OCI-LY7 (cell line): Measurements from ENCODE around the gene XYLT1. TPM values are rescaled to one million over a fixed set of nuclear protein-coding genes. Genes with fewer than 3 reads are reported as not detected.

Experiments used
- BruUV-seq: library from RNA; stranded (reverse); fragments of 400-500 nt; replicated peaks from 2 replicates; lab custom pipeline; 2021; lab: Mats Ljungman, UMichigan
- CTCF ChIA-PET: fragments of 300-600 bp; sonication (Branson Sonifier 250); formaldehyde crosslinking; loops from one replicate; lab custom pipeline; 2022; ENCODE audit warnings: antibody characterized with exemption; ENCODE audit not compliant: unreplicated experiment; lab: Charles Lee
- POLR2A ChIA-PET: fragments of 300-600 bp; sonication (Branson Sonifier 250); formaldehyde crosslinking; loops from one replicate; lab custom pipeline; 2022; ENCODE audit warnings: antibody characterized with exemption; lab: Charles Lee
- DNase-seq: peaks from one replicate; pipeline ENCODE4 v3.0.0-alpha.2; 2015; ENCODE audit warnings: low spot score
- H2AFZ ChIP-seq: fragments of 200-600 bp; sonication (generic), shearing (Covaris generic); 2 replicates; pipeline ENCODE4 v1.6.1; 2014; ENCODE audit warnings: mild to moderate bottlenecking, antibody characterized with exemption, low read length, moderate library complexity
- H3K27ac ChIP-seq: fragments of 200-600 bp; sonication (generic); 2 replicates; pipeline ENCODE4 v1.5.1; 2014; ENCODE audit warnings: mixed run types, low read depth, mild to moderate bottlenecking, moderate library complexity, low read length, inconsistent platforms; ENCODE audit not compliant: poor library complexity, severe bottlenecking
- H3K36me3 ChIP-seq: fragments of 200-600 bp; sonication (generic); 2 replicates; pipeline ENCODE4 v1.6.1; 2014; ENCODE audit warnings: mild to moderate bottlenecking, antibody characterized with exemption, low read length, moderate library complexity, mixed read lengths; ENCODE audit not compliant: insufficient read depth
- H3K4me1 ChIP-seq: fragments of 200-600 bp; sonication (generic); 2 replicates; pipeline ENCODE4 v1.5.1; 2014; ENCODE audit warnings: mild to moderate bottlenecking, low read length; ENCODE audit not compliant: insufficient read depth, poor library complexity, severe bottlenecking
- H3K4me2 ChIP-seq: fragments of 200-600 bp; sonication (generic); 2 replicates; pipeline ENCODE4 v1.6.1; 2014; ENCODE audit warnings: mild to moderate bottlenecking, low read length
- H3K4me3 ChIP-seq: fragments of 200-600 bp; sonication (generic); 2 replicates; pipeline ENCODE4 v1.5.1; 2014; ENCODE audit warnings: mild to moderate bottlenecking, low read depth, low read length; ENCODE audit not compliant: poor library complexity, severe bottlenecking
- H3K79me2 ChIP-seq: fragments of 200-600 bp; sonication (generic); 2 replicates; pipeline ENCODE4 v1.6.1; 2016; ENCODE audit warnings: low read depth, mild to moderate bottlenecking, low read length, moderate library complexity, mixed read lengths; ENCODE audit not compliant: insufficient read depth
- H3K9me2 ChIP-seq: fragments of 200-600 bp; sonication (generic); 2 replicates; pipeline ENCODE4 v1.6.1; 2016; ENCODE audit warnings: mild to moderate bottlenecking, low read length, mixed read lengths; ENCODE audit not compliant: insufficient read depth
- H3K9me3 ChIP-seq: fragments of 200-600 bp; sonication (generic); 2 replicates; pipeline ENCODE4 v1.6.1; 2014; ENCODE audit warnings: mild to moderate bottlenecking, mixed run types, low read length, mixed read lengths
- H4K20me1 ChIP-seq: fragments of 200-600 bp; sonication (generic); 2 replicates; pipeline ENCODE4 v1.6.1; 2014; ENCODE audit warnings: mild to moderate bottlenecking, antibody characterized with exemption, low read length, moderate library complexity, mixed read lengths; ENCODE audit not compliant: insufficient read depth
- CTCF ChIP-seq: fragments of 200-600 bp; sonication (generic); conservative IDR thresholded peaks from 2 replicates; pipeline ENCODE4 v1.5.1; 2014; ENCODE audit warnings: mild to moderate bottlenecking, antibody characterized with exemption, low read length, moderate library complexity, mixed read lengths
- EZH2phosphoT487 ChIP-seq: fragments of 200-600 bp; sonication (generic); IDR thresholded peaks from 2 replicates; pipeline ENCODE4 v1.6.1; 2018; ENCODE audit warnings: low read depth, borderline replicate concordance, mild to moderate bottlenecking, mixed run types, antibody characterized with exemption, low read length, moderate library complexity, mixed read lengths
- intact Hi-C: fragments of 100-400 bp; cut with micrococcal nuclease; formaldehyde crosslinking; loops from one replicate; pipeline ENCODE4 v1.10.0; 2022; ENCODE audit not compliant: unreplicated experiment
- total RNA-seq, 2 experiments: library from RNA; depleted of rRNA in 1 of 2; stranded (reverse); fragments of >200 nt in 1 of 2; shearing (Covaris generic) in 1 of 2; gene quantifications; 2 replicates each; pipeline ENCODE4 v1.2.3, GENCODE V29; 2014 to 2022

Gene XYLT1
- total RNA-seq, 2 experiments from 2014 or later = 36.3 to 50.0 TPM

DNA sequence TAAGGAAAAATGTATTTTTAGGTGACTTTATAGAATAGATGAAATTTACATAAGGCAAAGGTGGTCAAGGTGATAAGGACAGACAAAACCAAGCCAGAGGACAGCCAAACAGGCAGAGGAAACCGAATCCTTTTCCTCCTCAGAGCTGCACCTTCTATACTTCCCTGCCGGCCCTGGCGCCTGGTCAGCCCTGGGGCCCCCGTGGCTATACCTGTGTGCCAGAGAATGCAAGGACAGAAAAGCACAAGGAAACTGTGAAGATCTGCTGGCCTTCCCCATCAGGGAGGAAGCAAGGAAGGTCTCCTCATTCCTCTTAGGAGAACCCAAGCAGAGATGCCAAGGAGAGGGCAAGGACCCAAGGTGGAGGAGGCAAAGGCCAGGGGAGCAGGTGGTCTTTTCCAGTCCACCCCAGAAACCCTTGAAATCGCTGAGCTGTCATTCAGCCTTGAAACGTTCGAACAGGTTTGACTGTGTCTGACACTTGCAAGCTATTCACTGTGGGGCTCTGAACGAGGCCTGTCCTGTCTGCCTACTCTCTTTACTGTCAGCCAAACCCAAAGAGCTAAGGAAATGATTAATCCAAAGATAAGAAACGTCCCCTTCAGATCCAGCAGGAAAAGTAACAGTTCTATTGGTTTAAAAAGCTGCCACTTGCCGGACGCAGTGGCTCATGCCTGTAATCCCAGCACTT lies 114.4 kb downstream of the XYLT1 start:
- DNase-seq = no peak
- BruUV-seq = no TSS peak
- intact Hi-C loops = no loop called here
- Histone ChIP-seq H3K27ac (no peak overlapping the region), H2AFZ (no peak overlapping the region), H3K9me3 (no peaks in the 10 kb centered on the region), H4K20me1 (no peaks in the 10 kb centered on the region), H3K9me2 (no peaks in the 10 kb centered on the region), H3K4me3 (no peak overlapping the region), H3K79me2 (no peaks in the 10 kb centered on the region), H3K4me1 (peaks cover 28% of the 10 kb centered on the region), H3K36me3 (peaks cover 23% of the 10 kb centered on the region; the same call in 1 of the 2 replicates), H3K4me2 (no peak overlapping the region)
- ChIA-PET POLR2A (interaction anchor here (0.7 kb wide), 1 partner anchor 41 kb away, joined by 3 read pairs; no protein-coding TSS in a partner anchor), CTCF (interaction anchor here (1.0 kb wide), 1 partner anchor 19 kb away, joined by 3 read pairs; no protein-coding TSS in a partner anchor)
- TF ChIP-seq EZH2phosphoT487 (no peak), CTCF (no peak)

DNA sequence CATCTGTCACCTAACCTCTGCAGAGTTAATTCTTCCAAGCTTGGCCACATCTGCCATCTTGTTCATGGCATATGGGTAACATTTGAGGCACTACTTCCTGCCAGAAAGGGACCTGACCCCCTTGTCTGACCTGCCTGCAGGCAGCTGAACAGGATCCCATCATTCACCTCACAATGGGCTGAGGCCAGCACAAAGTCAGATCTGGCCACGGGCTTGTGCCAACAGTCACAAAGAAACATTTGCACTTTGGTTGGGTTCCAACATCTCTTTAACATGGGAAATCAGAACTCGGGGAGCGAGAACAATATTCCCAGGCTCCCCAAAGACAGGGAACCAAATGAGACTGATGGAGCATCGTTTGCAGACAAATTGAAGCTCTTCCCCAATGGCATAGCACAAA lies 116.1 kb downstream of the XYLT1 start:
- Histone ChIP-seq H3K4me1 (peaks cover 11% of the 10 kb centered on the region), H3K9me3 (no peaks in the 10 kb centered on the region), H3K4me3 (no peak overlapping the region), H3K36me3 (peaks cover 23% of the 10 kb centered on the region; the same call in 1 of the 2 replicates), H3K9me2 (no peaks in the 10 kb centered on the region), H3K4me2 (no peak overlapping the region), H3K27ac (no peak overlapping the region), H2AFZ (no peak overlapping the region), H4K20me1 (no peaks in the 10 kb centered on the region), H3K79me2 (no peaks in the 10 kb centered on the region)
- POLR2A ChIA-PET = no interaction called here
- intact Hi-C loops = no loop called here
- TF ChIP-seq EZH2phosphoT487 = no peak
- TF ChIP-seq CTCF = no peak
- CTCF ChIA-PET = no interaction called here
- DNase-seq = no peak
- no TSS peak for BruUV-seq

DNA sequence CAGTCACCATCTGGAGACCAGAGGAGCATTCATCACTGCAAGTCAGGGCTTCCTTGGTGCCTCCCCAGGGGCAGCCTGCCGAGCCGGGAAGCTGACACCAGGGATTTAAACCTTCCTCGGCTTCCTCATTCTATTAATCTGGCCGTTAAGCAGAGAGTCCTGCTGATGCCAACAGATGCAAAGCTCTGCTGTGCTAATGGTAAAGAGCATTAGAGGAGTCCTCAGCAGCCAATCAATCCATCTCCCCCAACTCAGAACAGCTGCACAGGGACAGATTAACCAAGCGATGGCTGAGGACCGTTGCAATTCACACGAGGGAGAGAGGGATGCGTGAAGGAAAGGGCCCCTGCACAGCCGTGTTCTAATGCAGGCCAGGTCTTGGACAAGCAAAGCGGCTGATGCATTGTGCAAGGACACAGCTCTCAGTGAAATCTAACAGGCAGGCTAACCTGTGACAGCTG lies 116.6 kb downstream of the XYLT1 start:
- TF ChIP-seq EZH2phosphoT487 (no peak), CTCF (no peak)
- intact Hi-C loops = no loop called here
- Histone ChIP-seq H3K9me3 (no peaks in the 10 kb centered on the region), H3K9me2 (no peaks in the 10 kb centered on the region), H3K4me3 (no peak overlapping the region), H3K4me1 (peaks cover 6% of the 10 kb centered on the region), H3K27ac (no peak overlapping the region), H3K4me2 (no peak overlapping the region), H4K20me1 (no peaks in the 10 kb centered on the region; the same call in 1 of the 2 replicates), H3K79me2 (no peaks in the 10 kb centered on the region), H3K36me3 (peaks cover 23% of the 10 kb centered on the region; the same call in 1 of the 2 replicates), H2AFZ (no peak overlapping the region)
- ChIA-PET POLR2A (no interaction called here), CTCF (no interaction called here)
- no peak for DNase-seq
- BruUV-seq = no TSS peak
